A549 (cell line): ENCODE results near the gene FIBP. TPM values are rescaled to one million over a fixed set of nuclear protein-coding genes. Genes with fewer than 3 reads are reported as not detected.

Experiments
- ATAC-seq, 2 experiments: fragments of 200-7000 bp in 1 of 2; fragments of >200 bp in 1 of 2; cut with Nextera tagmentation in 1 of 2; cut with Tn5 transposase in 1 of 2; 3 replicates each; pipeline versions ENCODE4 v1.8.0 to v1.9.1; 2018 to 2020; ENCODE audit warnings: mild to moderate bottlenecking in 1 of 2, moderate library complexity in 1 of 2
- CTCF ChIA-PET: fragments of 300-600 bp; sonication (Branson Sonifier 250); formaldehyde crosslinking; extraction: SDS; loops from one replicate; lab custom pipeline; 2021; ENCODE audit warnings: antibody characterized with exemption, inconsistent platforms; lab: Yijun Ruan, JAX
- POLR2A ChIA-PET: fragments of 350-600 bp; formaldehyde crosslinking; extraction: SDS; loops from one replicate; lab custom pipeline; 2021; ENCODE audit warnings: antibody characterized with exemption, inconsistent platforms; lab: Yijun Ruan, JAX
- DNase-seq, 2 experiments: peaks; one replicate each; pipeline versions ENCODE4 v3.0.0 to v3.0.0-alpha.2; 2011 to 2016; ENCODE audit warnings: low read depth in 1 of 2, low spot score in 1 of 2
- FAIRE-seq: peaks from 2 replicates; lab custom pipeline; 2011; peaks lifted over from hg19 to GRCh38; lab: Jason Lieb, UNC
- H3K27ac ChIP-seq, 2 experiments: fragments of >200 bp; sonication (Bioruptor Twin); formaldehyde crosslinking; 3 replicates each; pipeline ENCODE4 v1.5.1; 2016 to 2017
- H3K4me1 ChIP-seq: fragments of >200 bp; sonication (Bioruptor Twin); formaldehyde crosslinking; 3 replicates; pipeline ENCODE4 v1.6.1; 2016
- H3K4me2 ChIP-seq: fragments of >200 bp; sonication (Bioruptor Twin); formaldehyde crosslinking; 3 replicates; pipeline ENCODE4 v1.6.1; 2016
- H3K4me3 ChIP-seq: fragments of >200 bp; sonication (Bioruptor Twin); formaldehyde crosslinking; 3 replicates; pipeline ENCODE4 v1.5.1; 2016
- H3K9me3 ChIP-seq: fragments of >200 bp; sonication (Bioruptor Twin); formaldehyde crosslinking; 3 replicates; pipeline ENCODE4 v1.6.1; 2016
- CEBPB ChIP-seq, 2 experiments: fragments of >200 bp in 1 of 2; sonication (Bioruptor Twin) in 1 of 2; formaldehyde crosslinking in 1 of 2; IDR thresholded peaks; 2 replicates each; pipeline ENCODE4 v1.6.1; 2012 to 2016
- EHMT2 ChIP-seq: fragments of 200-600 bp; sonication (generic); IDR thresholded peaks from 2 replicates; pipeline ENCODE4 v1.6.1; 2016; ENCODE audit warnings: antibody characterized with exemption, low read depth, mild to moderate bottlenecking, moderate library complexity
- ESRRA ChIP-seq: fragments of 150-350 bp; IDR thresholded peaks from 2 replicates; pipeline ENCODE4 v1.6.1; 2014; ENCODE audit warnings: mild to moderate bottlenecking, low read length, borderline replicate concordance
- HDAC2 ChIP-seq: fragments of 200-600 bp; sonication (generic); IDR thresholded peaks from 2 replicates; pipeline ENCODE4 v1.6.1; 2016
- JUN ChIP-seq, 2 experiments: fragments of >200 bp; sonication (Bioruptor Twin); formaldehyde crosslinking; IDR thresholded peaks; 2 replicates in 1 of 2; 3 replicates in 1 of 2; pipeline ENCODE4 v1.6.1; 2016 to 2017
- POLR2AphosphoS2 ChIP-seq: conservative IDR thresholded peaks from 2 replicates; pipeline ENCODE4 v1.6.1; 2012; ENCODE audit warnings: low read length, improper control_type of control experiment, inconsistent platforms
- RNF2 ChIP-seq: fragments of 200-600 bp; sonication (generic); IDR thresholded peaks from 2 replicates; pipeline ENCODE4 v1.6.1; 2016; ENCODE audit warnings: low read depth, mild to moderate bottlenecking, antibody characterized with exemption, moderate library complexity, borderline replicate concordance
- TP53 ChIP-seq: fragments of 250-450 bp; sonication (Bioruptor Pico); IDR thresholded peaks from 2 replicates; pipeline ENCODE4 v1.5.0; 2021; ENCODE audit warnings: mild to moderate bottlenecking, moderate library complexity
- ZC3H11A ChIP-seq: fragments of 450-650 bp; IDR thresholded peaks from 2 replicates; pipeline ENCODE4 v1.6.1; 2014; ENCODE audit warnings: antibody characterized with exemption, mild to moderate bottlenecking
- WGBS: methylation state at CpG from one replicate; pipeline ENCODE4 v1.1.6; 2017; ENCODE audit errors: missing lambda C conversion rate; 5-methylcytosine and 5-hydroxymethylcytosine counted together
- polyA plus RNA-seq, 4 experiments: library from polyadenylated mRNA; depleted of rRNA in 3 of 4; stranded (reverse); fragments of >200 nt; fragmentation: RNase III in 1 of 4; extraction: RNeasy Plus Mini Kit Qiagen cat#74134 plus additional on column Dnase treatment in 1 of 4; gene quantifications; 2 replicates in 3 of 4; 3 replicates in 1 of 4; pipeline ENCODE4 v1.2.3, GENCODE V29; 2011 to 2017
- TF ChIP-seq, protein P1 (sequence below): IDR thresholded peaks from 2 replicates; pipeline ENCODE4 v1.6.1; 2012
- TF ChIP-seq, protein P2 (sequence below): fragments of 250-450 bp; sonication (Bioruptor Pico); IDR thresholded peaks from 2 replicates; pipeline ENCODE4 v1.5.0; 2021; ENCODE audit warnings: mild to moderate bottlenecking, moderate library complexity, borderline replicate concordance
- TF ChIP-seq, protein P3 (sequence below): fragments of >200 bp; sonication (Bioruptor Twin); formaldehyde crosslinking; IDR thresholded peaks from 3 replicates; pipeline ENCODE4 v1.5.1; 2016

The FIBP gene
- polyA plus RNA-seq, 2 of the 4 experiments (the other 2 are of a cell fraction), result 60.4 to 72.2 TPM

DNA sequence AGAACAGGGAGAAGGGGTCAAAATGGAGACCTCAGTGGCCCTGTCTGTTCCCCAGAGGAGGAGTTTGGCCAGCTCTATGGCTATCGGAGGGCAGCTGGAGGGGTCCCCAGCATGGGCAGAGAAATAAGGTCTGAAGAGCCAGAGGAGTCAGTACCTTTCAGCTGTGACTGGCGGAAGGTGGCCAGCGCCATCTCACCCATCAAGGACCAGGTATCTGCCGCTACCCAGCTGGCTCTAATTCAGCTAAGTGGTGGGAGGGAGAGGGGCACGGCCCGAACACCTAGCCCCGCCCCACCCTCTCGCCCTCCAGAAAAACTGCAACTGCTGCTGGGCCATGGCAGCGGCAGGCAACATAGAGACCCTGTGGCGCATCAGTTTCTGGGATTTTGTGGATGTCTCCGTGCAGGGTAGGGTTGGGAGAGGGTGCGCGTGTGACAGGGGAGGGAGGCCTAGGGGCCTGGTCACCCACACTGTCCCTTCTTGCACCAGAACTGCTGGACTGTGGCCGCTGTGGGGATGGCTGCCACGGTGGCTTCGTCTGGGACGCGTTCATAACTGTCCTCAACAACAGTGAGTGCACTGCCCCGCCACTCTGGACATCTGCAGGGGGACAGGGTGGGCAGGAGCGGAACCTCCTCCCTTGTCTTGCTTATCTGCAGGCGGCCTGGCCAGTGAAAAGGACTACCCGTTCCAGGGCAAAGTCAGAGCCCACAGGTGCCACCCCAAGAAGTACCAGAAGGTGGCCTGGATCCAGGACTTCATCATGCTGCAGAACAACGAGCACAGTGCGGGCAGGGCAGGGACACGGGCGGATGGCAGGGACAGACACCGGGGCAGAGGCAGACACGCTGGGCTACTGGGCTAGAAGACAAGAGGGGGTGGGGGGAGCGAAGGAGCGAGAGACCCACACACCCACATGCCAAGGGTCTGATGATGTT, 5.9 kb downstream of the FIBP start:
- ChIA-PET CTCF (interaction anchor here (0.7 to 9.5 kb wide), 14 partner anchors 11 to 170 kb away, joined by 3 to 195 read pairs (median 4); partner anchors contain the start of genes CFL1, EFEMP2, KAT5 and MUS81), POLR2A (interaction anchor here (1.1 to 1.3 kb wide), 2 partner anchors 8 to 15 kb away, joined by 3 to 4 read pairs; partner anchors contain the start of gene CCDC85B)
- no peak overlapping the region for H3K4me3 ChIP-seq
- no peak overlapping the region for H3K27ac ChIP-seq
- 91% methylated on average over 29 of the region's 30 CpGs for WGBS
- H3K4me1 ChIP-seq, result peaks cover 14% of the 10 kb centered on the region
- DNase-seq, result no peak
- H3K9me3 ChIP-seq, result no peaks in the 10 kb centered on the region
- ATAC-seq, result no peak
- FAIRE-seq, result no peak
- TF ChIP-seq, protein P1, sequence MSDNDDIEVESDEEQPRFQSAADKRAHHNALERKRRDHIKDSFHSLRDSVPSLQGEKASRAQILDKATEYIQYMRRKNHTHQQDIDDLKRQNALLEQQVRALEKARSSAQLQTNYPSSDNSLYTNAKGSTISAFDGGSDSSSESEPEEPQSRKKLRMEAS, result no peak
- TF ChIP-seq RNF2 (no peak), ZC3H11A (no peak), CEBPB (IDR thresholded peaks at IDR 0.05) (no peak), HDAC2 (no peak), EHMT2 (no peak), ESRRA (no peak), TP53 (no peak)
- TF ChIP-seq, protein P2, sequence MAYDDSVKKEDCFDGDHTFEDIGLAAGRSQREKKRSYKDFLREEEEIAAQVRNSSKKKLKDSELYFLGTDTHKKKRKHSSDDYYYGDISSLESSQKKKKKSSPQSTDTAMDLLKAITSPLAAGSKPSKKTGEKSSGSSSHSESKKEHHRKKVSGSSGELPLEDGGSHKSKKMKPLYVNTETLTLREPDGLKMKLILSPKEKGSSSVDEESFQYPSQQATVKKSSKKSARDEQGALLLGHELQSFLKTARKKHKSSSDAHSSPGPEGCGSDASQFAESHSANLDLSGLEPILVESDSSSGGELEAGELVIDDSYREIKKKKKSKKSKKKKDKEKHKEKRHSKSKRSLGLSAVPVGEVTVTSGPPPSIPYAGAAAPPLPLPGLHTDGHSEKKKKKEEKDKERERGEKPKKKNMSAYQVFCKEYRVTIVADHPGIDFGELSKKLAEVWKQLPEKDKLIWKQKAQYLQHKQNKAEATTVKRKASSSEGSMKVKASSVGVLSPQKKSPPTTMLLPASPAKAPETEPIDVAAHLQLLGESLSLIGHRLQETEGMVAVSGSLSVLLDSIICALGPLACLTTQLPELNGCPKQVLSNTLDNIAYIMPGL (CRISPR knock-in tag), result no peak
- TF ChIP-seq, protein P3, sequence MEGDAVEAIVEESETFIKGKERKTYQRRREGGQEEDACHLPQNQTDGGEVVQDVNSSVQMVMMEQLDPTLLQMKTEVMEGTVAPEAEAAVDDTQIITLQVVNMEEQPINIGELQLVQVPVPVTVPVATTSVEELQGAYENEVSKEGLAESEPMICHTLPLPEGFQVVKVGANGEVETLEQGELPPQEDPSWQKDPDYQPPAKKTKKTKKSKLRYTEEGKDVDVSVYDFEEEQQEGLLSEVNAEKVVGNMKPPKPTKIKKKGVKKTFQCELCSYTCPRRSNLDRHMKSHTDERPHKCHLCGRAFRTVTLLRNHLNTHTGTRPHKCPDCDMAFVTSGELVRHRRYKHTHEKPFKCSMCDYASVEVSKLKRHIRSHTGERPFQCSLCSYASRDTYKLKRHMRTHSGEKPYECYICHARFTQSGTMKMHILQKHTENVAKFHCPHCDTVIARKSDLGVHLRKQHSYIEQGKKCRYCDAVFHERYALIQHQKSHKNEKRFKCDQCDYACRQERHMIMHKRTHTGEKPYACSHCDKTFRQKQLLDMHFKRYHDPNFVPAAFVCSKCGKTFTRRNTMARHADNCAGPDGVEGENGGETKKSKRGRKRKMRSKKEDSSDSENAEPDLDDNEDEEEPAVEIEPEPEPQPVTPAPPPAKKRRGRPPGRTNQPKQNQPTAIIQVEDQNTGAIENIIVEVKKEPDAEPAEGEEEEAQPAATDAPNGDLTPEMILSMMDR, result no peak
- no peak overlapping the region for H3K4me2 ChIP-seq

DNA sequence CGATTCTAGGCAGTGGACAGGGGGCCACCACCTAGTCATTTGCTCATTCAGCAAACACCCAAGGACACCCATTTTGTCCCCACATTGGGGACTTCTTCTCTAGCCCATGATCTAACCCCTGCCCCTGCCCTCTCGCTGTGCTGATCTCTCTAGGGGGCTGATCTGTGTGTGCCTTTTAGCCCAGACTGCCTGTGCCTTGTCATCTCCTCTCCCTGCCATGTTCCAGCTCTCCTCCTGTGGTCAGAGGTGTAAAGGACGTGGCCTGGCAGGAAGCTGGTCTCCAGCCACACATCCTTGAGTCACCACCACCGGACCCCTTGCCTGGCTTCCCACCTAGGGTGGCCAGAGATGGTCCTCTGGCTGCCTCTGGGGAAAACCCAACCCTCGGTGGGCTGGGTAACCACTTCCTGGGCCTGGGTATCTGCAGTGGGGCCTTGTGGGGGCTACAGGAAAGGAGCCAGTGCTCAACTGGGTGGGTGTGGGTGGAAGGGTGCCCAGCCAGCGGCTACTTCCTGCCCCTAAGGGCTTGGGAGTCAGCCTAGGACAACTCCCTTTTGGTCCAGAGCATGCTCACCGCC, 7.3 kb downstream of the FIBP start:
- DNase-seq (no peak), ATAC-seq (no peak), FAIRE-seq (no peak)
- Histone ChIP-seq H3K4me3 (no peak overlapping the region), H3K27ac (no peak overlapping the region), H3K9me3 (no peaks in the 10 kb centered on the region), H3K4me1 (0 out of 3 replicates have a peak, but pooled peaks cover 3% of the 10 kb centered on the region), H3K4me2 (no peak overlapping the region)
- WGBS, result 87% methylated on average over 5 of the region's 7 CpGs
- 0 out of 2 replicates have a peak, but pooled peaks have one; percentile 67 for TF ChIP-seq POLR2AphosphoS2
- TF ChIP-seq TP53, result no peak
- POLR2A ChIA-PET, result interaction anchor here (1.0 to 1.3 kb wide), 2 partner anchors 9 to 10 kb away, joined by 4 read pairs; partner anchors contain the start of gene CCDC85B
- CTCF ChIA-PET, result interaction anchor here (1.1 to 9.5 kb wide), 6 partner anchors 10 to 105 kb away, joined by 3 to 158 read pairs (median 4); partner anchors contain the start of genes EFEMP2 and MUS81

DNA sequence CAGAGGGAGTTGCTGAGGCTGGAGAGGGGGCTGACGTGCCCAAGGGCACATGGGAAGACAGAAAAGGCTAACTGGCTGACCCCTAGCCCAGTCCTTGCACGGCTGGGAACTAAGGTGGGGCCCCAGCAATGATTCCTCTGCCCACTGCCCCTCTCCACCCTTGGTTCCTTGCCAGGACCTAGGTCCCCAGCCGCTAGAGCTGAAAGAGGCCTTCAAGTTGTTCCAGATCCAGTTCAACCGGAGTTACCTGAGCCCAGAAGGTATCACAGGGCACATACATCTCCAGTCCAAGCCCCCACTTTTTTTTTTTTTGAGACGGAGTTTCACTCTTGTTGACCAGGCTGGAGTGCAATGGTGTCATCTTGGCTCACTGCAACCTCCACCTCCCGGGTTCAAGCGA, 8.2 kb downstream of the FIBP start:
- ChIA-PET CTCF (interaction anchor here (1.1 to 5.1 kb wide), 6 partner anchors 7 to 108 kb away, joined by 3 to 42 read pairs (median 5); partner anchors contain the start of genes CCDC85B, FIBP and MUS81), POLR2A (no interaction called here)
- Histone ChIP-seq H3K9me3 (no peaks in the 10 kb centered on the region), H3K4me3 (no peak overlapping the region), H3K4me2 (no peak overlapping the region), H3K27ac (no peak overlapping the region), H3K4me1 (0 out of 3 replicates have a peak, but pooled peaks cover 3% of the 10 kb centered on the region)
- ATAC-seq (no peak), DNase-seq (no peak), FAIRE-seq (no peak)
- TF ChIP-seq JUN (IDR thresholded peaks at IDR 0.05), result no peak
- 85% methylated on average over 7 of the region's 7 CpGs for WGBS
